COLO668 (cell line): ENCODE measurements around the gene APOA4.

ENCODE experiments used
- DNase-seq: peaks from one replicate; lab custom pipeline; 2025; ENCODE audit not compliant: unreplicated experiment; lab: John Stamatoyannopoulos, UW

APOA4 gene

DNA sequence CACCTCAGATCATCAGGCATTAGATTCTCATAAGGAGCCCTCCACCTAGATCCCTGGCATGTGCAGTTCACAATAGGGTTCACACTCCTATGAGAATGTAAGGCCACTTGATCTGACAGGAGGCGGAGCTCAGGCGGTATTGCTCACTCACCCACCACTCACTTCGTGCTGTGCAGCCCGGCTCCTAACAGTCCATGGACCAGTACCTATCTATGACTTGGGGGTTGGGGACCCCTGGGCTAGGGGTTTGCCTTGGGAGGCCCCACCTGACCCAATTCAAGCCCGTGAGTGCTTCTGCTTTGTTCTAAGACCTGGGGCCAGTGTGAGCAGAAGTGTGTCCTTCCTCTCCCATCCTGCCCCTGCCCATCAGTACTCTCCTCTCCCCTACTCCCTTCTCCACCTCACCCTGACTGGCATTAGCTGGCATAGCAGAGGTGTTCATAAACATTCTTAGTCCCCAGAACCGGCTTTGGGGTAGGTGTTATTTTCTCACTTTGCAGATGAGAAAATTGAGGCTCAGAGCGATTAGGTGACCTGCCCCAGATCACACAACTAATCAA lies 8.8 kb upstream of the APOA4 start:
- no peak for DNase-seq

GRCh38 chr11:116830184-116830912 lies 7.2 kb upstream of the APOA4 start:
- no peak for DNase-seq

DNA sequence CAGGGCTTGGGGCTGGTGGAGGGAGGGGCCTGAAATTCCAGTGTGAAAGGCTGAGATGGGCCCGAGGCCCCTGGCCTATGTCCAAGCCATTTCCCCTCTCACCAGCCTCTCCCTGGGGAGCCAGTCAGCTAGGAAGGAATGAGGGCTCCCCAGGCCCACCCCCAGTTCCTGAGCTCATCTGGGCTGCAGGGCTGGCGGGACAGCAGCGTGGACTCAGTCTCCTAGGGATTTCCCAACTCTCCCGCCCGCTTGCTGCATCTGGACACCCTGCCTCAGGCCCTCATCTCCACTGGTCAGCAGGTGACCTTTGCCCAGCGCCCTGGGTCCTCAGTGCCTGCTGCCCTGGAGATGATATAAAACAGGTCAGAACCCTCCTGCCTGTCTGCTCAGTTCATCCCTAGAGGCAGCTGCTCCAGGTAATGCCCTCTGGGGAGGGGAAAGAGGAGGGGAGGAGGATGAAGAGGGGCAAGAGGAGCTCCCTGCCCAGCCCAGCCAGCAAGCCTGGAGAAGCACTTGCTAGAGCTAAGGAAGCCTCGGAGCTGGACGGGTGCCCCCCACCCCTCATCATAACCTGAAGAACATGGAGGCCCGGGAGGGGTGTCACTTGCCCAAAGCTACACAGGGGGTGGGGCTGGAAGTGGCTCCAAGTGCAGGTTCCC lies 6.5 kb upstream of the APOA4 start, which contains the start of gene APOC3:
TSS of gene APOC3 (plus strand) at position 383 of the 659 bp plus-strand sequence. CDS start 676 bp downstream, outside the sequence.
- no peak for DNase-seq

DNA sequence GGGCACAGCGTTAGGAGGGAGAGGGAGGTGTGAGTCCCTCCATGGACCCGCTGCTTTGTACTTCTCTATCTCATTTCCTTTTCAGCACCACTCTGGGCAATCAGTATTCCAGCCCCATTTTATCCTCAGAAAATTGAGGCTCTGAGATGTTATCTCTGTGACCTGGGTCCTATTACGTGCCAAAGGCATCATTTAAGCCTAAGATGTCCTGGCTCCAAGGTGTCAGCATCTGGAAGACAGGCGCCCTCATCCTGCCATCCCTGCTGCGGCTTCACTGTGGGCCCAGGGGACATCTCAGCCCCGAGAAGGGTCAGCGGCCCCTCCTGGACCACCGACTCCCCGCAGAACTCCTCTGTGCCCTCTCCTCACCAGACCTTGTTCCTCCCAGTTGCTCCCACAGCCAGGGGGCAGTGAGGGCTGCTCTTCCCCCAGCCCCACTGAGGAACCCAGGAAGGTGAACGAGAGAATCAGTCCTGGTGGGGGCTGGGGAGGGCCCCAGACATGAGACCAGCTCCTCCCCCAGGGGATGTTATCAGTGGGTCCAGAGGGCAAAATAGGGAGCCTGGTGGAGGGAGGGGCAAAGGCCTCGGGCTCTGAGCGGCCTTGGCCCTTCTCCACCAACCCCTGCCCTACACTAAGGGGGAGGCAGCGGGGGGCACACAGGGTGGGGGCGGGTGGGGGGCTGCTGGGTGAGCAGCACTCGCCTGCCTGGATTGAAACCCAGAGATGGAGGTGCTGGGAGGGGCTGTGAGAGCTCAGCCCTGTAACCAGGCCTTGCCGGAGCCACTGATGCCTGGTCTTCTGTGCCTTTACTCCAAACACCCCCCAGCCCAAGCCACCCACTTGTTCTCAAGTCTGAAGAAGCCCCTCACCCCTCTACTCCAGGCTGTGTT lies 5.8 kb upstream of the APOA4 start:
- no peak for DNase-seq

- DNase-seq, result no peak
These were observed 4.4 kb upstream of the APOA4 start for GRCh38 chr11:116827461-116827860.

- no peak for DNase-seq
These were observed 3.8 kb upstream of the APOA4 start for GRCh38 chr11:116826751-116827431.

GRCh38 chr11:116825854-116826750 lies 3.0 kb upstream of the APOA4 start:
- no peak for DNase-seq

DNA sequence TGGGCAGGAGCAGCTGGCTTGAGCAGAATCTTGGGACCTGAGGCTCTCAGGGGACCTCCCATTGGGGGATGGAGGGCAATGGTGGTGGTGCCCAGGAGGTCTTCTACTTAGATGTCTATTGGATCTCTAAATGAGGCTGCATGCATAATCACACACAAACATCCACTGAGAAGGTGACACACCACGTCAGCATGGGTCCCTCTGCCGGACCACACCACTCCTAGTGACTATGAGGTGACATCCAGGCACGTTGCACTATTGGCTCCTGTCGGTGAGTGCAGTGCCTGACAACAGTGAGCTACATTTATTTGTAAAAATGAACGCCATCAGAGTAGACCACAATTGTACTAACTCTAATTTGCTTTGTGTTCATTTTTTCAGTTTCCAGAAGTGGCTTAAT lies 2.3 kb upstream of the APOA4 start:
- DNase-seq, result no peak

- DNase-seq, result no peak
These were observed 529 bp downstream of the APOA4 start for GRCh38 chr11:116822575-116822974.

DNA sequence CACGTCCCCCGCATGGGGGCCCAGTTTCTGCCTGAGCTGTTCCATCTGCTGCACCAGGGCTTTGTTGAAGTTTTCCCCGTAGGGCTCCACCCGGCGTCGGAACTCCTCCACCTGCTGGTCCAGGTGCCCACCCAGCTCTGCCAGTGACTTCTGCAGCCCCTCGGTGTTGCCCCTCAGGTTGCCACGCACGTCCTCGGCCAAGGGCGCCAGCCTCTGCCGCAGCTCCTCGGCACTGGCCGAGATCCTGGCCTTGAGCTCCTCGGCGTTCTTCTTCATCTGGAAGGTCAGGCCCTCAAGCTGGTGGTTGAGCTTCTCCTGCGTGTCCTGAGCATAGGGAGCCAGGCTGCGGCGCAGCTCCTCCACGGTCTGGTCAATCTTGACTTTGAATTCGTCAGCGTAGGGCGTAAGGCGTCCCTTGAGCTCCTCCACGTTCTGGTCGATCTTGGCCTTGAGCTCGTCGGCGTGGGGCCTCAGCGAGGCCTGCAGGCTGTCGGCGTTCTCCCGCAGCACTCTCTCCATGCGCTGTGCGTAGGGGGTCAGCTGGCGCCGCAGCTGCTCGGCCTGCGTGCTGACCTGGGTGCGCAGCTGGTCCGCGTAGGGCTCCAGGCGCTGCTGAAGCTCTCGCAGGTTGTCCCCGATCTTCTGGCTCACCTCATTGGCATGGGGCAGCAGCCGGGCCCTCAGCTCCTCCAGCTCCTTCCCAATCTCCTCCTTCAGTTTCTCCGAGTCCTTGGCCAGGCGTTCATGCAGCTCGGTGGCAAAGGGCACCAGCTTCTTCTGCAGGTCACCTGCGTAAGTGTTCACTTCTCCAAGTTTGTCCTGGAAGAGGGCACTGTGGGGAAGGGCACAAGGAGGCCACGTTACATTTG lies 1.8 kb downstream of the APOA4 start:
- no peak for DNase-seq

DNA sequence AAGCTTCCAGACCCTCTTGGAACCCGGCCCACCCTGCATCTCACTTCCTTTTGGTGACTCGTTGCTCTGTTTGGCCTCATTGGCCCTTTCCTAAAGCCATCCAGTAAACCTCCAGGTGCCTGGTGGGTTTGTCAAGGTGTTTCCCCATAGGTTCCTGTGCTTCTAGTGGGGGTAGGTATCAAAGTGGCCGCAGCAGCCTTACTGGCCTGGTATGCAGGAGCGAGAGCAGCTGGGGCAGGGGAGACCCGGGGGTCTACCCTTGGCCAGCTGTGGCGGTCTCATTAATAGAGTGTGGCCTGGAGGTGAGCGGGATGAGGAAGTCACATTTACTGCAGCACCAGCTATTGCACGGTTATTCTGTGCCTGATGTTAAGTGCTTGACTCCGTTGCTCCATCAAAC lies 4.1 kb downstream of the APOA4 start:
- no peak for DNase-seq

DNA sequence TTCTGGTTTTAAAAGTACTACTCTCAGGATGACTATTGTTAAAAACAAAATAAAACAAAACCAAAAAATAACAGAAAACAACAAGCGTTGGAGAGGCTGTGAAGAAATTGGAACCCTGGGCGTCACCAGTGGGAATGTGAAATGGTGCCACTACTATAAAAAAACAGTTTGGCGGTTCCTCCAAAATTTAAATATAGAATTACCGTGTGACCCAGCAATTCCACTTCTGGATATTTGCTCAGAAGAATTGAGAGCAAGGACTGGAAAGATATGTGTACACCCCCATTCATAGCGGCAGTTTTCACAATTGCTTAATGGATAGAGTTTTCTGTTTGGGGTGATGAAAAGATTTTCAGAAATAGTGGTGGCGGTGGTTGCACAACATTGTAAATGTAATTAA lies 8.6 kb downstream of the APOA4 start:
- no peak for DNase-seq

DNA sequence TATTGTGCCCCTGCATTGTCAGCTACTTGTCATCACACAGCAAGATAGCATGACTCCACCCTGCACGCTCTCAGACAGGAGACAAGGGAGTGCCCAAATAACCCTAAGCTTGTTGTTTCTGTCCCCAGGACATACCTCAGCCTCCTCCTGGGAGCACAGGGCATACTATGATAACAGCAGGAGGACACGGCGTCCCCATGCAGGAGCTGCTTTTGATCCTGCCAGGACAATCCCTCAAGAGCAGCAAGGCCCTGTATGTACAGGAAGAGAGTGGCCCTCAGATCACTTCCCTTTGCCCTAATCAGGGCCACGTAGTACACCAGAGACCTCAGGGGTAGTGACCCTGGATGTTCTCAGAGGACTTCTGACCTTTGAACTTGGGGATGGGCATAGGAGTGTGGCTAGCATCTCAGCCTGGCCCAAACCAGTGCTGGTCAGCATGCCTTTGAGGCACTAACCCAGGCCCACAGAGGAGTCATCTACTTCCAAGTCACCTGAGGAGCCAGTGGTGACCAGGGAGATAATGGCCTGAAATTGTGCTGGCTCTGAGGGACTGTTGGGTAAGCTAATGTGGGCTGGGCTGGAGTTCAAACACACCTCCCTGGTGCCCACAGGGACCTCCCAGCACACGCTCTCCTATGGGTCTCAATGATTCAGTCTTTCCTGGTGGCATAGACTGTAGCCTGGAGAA lies 9.2 kb downstream of the APOA4 start:
- DNase-seq, result no peak

DNA sequence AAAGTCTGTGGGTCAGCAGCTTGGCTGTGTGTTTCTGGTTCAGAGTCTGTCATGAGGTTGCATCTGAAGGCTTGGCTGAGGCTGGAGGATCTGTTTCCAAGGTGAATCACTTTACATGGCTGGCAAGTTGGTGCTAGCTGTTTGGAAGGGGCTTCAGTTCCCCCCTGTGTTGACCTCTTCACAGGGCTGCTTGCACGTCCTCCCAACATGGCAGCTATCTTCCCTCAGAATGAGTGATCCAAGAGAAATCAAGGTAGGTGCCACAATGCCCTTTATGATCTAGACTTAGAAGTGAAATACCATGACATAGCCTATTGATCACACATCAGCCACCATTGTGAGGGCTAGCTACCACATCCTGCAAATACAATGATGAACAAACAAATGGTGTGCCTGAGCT lies 9.9 kb downstream of the APOA4 start:
- DNase-seq, result no peak

DNA sequence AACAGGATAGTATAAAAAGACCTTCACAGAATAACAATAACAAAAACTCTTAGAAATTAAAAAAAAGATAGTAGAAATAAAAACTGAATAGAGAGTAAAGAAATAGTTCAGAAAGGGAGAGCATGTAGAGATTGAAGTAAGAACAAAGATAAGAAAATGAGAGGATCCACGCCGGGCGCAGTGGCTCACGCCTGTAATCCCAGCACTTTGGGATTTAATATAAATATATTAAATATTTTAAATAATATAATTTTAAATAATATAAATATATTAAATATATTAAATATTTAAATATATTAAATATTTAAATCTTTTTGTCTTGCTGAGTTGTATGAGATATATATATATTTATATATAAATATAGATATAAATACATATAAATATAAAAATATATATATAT lies 11.0 kb downstream of the APOA4 start:
- no peak for DNase-seq

DNA sequence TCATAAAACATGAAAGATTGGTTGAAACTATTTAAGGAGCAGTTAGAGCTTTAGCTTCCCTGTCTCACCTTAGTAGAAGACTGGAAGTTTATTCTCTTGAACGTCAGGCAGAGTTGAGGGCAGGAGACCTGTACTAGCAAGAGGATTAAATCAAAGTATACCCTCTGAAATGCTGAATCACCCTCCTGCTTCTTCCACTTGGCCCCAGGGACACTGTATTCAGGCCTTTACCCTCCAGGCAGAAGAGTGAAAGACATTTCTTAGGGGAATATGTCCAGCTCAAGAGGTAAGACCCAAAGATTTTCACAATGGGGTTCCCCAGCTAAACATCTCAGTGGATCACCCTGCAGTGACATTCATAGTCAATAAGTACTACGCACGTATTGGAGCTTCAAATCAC lies 11.9 kb downstream of the APOA4 start:
- DNase-seq, result no peak

DNA sequence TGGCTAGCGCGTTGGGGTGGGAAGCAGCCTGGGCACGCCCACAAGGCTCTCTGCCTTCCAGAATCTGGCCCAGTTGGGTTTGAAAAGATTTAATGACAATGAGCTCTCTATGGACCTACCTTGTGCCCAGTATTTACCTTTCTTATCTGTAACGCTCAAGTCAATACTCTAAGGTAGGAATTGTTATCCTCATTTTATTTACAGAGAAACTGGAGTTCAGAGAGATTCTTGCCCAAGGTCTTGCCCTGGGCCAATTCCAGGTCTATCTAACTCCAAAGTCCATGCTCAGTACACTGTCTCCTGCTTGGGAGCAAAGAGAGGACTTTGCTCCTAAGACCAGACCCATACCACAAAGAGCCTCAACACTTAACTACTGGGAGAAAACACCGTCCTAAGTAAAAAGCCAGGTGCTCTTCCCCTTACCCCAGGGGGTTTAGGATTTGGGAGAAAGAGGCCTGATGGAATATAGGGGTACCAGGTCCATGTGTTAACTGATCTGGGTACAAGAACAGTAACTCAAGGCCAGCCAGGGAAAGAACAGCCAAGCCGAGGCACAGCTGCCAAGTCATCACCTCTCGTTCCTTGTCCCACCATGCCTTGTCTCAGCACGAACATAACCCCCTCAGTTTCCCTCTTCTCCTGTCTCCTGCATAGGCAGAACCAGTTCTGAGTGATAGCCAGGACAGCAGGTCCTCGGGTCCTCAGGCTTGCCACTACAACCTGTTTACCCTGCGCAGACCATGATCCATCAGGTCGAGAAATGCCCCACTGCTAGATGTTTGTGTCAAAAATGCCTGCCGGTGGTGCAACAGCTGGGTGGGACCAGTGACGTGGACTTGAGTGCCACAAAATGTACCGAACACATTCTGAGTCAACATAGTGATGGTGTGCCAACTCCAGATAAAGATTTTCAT lies 14.6 kb downstream of the APOA4 start:
- no peak for DNase-seq
